TTC549 (cell line): ENCODE results near the gene BARHL2.
A peak's percentile ranks its signal among the peaks of the same experiment; 100 is the strongest.

ENCODE experiments used
- FAIRE-seq: peaks from 2 replicates; lab custom pipeline; 2012; peaks lifted over from hg19 to GRCh38; lab: Jason Lieb, UNC

BARHL2 gene

DNA sequence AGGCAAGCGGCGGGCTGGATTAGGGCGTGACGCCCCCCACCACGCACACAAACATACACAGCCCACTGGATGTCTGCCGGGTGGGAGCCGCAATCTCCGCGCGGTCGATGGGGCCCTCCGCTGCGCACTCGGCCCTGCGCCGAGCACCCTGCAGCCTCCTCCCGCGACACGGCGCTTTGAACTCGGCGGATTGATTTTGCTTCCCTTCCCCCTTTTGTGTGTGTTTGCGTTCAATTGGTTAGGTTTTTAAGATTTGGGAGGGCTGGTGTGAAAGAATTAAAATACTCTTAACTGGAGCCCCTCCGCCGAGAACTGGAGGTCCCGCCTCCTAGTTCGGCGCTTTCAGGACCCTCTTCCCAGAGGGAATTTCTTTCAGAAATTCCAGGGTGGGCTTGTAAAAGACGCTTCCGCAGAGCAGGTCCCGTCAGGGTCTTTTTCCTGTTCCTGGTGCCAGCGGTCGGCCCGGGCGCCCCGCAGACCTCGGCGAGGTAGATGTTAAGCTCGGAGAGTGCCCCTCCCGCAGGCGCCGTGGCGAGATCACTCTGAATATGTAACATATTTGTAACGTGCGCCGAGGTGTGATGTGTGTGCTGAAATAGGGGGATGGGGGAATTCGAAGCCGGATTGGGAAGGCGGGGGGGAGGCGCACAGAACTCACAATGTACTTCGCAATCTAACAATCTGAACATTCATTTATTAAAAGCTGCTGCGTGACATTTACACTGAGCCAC lies 8.0 kb upstream of the BARHL2 start:
- FAIRE-seq = no peak

DNA sequence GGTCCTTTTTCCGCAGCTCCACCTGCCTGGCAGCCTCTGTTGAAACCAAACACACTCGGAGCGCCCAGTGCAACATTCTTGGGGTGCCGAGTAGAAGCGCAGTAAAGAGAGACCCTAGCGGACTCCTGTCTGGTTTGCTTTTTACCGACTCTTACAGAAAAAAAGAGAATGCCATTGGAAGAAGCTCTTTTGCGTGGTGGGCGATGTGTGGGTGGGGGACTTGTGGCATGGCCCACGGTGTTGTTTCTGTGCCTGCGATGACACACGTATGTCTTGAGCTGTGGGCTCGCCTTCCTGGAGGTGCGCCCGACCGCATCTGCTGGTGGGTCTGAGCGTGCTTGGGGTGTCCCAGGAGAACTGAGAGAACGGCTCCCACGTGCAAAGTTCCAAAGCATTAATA lies 7.3 kb upstream of the BARHL2 start:
- FAIRE-seq = no peak

DNA sequence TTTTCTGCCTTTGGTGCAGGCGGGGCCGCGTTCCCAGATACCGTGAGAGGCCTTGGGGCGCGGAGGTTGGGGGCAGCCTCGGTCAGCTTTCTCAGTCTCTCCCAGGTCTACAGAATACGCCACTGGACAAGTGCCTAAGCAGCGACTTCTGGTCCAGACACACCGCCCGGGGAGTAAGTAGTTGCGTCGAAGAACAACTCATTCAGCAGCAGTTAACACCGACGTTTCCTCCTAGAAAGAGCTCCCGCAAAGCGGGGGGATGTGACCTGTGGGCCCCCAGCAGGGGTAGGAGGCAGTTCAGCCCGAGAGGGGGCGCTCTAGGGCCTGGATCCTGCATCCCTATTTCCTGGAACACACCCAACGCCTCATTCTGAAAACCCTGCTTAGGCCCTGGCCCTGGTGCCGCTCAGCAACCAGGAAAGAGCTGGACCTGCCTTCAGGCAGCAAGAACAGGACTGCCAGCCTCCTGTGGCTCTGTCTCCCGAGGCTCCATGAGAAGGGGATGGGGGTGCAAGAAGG lies 6.5 kb upstream of the BARHL2 start:
- no peak for FAIRE-seq

DNA sequence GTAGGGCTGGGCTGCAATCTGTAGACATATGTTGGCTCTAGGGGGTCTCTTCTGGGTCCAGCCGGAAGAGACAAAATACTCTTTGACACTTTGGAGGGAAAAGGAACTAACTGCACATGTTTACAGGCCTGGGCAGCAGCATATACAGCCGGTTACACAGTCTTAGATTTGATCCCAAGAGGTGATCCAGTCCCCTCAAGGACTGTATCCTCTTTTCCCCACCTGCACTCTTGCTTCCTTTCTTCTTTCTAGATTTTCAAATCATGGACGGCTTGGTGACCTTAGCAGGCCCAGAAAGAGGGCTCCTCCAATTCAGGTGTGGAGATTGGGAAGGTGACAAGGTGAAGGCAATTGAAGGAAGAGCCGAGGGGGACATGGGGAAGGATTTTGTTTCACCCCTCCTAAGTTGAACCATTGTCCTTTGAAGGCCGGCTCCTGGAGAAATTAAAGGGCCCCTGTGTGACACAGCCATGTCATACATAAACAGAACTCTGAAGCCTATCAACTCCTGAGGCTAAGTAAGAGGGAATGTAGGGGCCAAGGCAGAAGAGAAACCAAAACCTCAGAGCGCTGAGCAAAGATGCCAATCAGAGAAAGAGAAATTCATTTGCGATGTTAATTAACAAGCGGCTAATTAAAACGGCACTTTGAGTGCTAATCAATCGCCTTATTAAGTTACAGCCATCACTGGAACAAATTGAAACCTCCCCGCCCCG lies 5.9 kb upstream of the BARHL2 start:
- FAIRE-seq = no peak

DNA sequence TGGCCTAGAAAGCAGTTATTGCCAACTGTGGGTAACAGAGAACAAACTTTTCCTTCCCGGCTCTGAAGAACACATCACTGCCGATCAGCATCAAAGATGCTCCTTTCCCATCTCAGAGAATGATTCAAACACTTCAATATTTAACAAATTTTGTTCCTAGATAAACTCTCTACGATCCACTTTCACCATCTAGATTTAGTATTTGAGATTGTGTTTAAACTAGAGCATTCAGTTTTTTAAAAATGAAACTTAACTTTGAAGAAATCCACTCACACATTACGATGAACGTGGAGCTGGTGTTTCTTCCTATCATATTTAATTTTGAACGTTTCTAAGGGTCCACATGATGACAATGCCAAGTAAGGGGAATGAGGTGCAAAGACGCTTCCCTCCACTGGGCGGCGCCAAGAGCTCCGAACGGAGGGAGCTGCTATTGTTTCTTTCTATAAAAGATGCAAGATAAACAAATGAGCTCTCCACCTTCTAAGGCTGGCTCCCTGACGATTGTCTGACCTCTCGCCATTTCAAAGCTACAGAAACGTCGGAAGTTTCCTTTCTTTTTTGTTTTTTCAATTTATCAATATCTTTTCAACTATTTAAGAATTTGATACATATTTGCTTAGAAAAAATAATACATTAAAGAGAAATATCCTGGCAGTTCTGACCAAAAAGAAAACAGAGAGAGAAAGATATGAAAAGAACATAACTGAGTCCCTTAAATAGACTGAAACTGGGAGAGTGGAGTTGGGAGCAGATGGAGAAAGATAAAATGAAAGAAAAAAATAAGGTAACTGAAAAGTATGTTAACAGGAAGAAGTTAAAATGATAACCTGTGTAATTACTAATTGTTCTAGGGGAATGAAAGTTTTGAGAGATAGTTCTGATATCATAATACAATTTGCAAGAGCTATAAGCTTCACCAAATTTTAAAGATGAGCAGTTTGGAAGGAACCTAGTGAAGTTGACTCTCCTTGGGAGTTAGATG lies 4.4 kb upstream of the BARHL2 start:
- peak; percentile 52 for FAIRE-seq

DNA sequence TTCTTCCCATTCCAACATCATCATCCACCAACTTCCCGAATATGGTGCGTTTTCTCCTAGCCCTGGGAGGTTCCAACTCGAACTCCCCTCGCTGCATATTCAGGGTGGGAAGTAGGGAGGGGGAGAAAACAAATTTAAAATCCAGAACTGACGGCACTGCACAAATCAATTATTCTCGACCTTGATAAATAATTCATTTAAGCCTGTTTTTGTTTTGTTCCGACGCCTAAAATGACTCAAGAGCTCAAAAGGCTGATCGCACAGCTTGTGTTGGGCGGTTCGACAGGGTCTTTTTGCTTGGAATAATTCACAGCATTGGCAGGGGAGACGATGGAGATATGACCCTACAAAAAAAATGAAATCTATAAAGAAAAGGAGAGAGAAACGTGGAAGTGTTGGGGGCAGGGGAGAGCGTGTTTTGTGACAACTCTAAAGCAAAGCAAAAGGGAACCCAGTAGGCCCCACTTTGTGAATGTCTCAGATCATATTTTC lies 3.1 kb upstream of the BARHL2 start:
- FAIRE-seq = no peak

DNA sequence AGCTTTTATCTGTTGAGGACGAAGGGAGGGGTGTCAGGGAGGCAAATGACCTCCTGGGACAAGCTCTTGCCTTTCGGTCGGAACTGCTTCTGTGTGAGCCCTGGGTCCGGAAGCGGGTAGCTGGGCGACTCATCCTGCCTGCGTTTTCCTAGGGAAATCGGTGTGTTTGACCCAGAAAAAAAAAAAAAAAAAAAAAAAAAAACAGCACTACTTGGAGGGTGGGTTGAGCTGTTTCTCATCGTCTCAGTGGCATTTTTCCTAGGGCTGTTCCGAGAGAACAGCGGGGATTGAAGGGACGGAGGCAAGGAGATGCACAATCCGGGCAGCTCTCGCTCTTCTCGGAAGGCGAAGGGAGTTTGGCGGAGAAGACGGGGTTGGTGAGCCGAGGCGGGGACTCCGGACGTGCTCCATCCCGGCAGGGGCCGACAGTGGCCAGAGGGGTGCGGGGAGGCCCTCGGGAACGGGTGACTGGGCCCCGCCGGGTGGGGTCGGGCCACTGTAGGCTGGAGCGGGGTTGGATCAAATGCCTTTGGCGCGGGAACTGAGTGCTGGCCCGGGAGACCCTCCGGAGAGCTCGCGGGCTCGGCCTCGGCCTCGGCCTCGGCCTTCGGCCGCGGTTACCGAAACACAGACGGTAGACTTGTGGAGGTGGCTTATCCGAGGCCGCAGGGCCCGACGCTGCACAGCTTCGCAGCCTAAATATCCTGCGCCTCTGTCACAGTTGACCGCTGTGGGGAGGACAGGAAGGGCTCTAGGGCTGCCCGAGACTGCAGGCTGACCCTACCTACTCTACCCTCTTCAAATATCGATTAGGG lies 2.4 kb upstream of the BARHL2 start:
- no peak for FAIRE-seq

DNA sequence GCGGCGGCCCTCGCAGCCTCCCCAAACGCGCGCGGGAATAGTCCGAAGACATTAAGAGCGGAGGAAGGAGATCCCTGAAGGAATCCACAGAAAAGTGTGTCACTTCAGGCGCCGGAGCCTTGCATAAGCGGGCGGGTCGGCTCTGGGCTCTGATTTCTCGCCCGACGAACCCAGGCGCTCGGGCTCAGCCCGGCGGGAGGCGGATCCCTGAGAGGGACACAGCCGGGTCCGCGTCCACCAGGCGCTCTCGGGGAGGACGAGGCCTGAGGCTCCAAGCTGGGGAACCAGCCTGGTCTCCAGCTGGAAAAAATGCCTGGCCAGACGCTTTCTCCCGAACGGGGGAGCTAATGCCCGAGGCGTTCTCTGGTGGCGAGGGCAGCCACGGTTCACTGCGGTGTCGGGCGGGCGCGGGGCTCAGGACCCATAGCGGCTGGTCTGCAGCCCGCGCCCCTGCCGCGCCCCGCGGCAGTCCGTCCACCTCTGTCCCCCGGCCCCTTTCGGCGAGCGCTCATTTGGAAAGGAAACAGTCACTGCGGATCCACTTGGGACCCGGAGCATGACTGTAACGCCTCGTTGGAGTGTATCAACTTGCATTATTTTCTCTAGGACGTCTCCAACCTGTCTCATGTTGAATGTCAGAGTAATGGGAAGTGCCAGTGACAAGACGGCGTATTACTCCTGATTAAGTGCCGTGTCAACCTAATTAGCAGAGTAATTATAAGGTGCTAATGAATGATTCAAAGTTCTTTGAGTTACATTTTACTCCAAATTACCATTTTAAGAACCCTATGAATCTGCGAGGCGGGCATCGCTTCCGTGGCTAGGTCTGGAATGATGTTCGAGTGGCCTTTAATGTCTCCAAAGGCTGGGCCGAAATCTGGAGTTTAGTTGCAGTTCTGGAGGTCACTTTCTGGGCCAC lies 1.6 kb upstream of the BARHL2 start:
- no peak for FAIRE-seq

DNA sequence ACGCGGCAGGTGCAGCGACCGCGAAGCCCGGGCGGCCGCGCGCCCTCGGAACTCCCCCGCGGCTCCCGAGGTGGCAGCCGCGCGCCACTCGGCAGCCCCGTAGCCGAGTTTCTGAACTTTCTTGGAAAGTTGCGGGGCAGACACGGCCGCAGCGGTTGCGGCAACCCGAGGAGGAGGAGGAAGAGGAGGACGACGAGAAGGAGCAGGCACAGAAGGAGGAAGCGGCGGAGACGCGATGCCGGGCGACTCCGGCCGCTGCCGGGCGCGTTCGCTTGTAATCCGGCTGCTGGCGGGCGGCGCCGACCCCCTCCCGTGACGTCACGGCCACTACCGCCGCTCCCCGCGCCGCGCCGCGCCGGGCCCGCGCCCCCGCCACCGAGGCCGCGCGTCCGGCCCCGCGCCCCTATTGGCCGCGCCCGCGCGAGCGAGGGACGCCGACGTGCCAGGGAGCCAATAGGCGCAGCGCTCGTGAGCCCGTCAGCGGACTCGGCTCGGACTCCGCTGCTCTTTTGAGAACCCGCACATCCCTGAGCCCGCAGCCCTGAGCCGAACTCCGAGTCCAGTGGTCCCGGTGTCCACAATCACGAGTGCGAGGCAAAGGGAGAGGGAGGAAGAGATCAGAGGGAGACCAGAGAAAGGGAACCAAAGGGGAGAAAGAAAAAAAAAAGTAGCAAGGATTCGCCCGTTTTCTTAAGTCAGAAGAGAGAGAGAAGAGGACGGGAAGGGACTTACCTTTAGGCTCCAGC lies 736 bp upstream of the BARHL2 start:
- FAIRE-seq = no peak

DNA sequence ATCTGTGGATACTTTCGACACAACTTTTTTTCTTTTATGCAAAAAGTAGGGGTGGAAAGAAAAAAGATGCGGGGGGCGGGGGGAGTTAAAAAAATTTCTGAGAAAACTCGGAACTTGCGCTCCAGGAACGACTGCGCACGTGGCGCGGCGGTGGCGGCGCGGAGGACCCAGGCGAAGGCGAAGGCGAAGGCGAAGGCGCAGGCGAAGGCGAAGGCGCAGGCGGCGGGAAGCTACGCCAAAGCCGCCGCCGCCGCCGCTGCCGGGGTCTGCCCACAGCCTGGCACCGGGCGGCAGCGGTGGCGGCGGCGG lies 208 bp upstream of the BARHL2 start:
- FAIRE-seq = no peak

DNA sequence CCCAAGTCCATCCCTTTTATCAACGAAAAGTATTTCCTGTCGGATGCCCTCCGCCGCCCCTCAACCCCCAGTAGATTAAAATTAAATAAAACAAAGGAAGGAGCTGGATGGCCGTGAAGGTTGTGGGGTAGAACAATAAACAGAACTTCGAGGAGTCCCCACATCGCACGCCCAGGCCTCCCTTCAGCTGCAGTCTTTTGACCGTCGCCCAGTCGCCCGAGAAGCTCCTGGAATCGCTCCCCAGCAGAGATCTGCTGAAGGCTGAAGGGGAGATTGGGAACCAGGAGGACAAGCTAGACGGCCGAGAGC lies 905 bp downstream of the BARHL2 start:
- no peak for FAIRE-seq

DNA sequence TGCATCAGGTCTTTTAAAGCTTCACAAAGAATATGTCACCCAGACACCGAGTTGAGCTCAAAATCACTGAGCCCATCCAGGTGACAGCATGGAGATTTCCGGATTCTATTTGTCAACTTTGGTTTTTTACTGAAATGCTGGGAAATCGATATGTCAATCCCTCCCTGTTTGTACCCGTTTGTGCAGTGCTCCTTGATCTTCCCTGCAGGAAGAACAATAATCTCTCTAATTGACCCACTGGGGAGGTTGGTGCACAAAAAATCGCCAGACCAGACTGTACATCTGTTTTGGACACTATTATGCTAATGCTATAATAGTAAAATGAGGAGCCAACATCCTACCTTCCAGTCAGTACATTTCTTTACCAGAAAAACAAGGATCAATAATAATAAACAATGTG lies 1.8 kb downstream of the BARHL2 start:
- FAIRE-seq = no peak

DNA sequence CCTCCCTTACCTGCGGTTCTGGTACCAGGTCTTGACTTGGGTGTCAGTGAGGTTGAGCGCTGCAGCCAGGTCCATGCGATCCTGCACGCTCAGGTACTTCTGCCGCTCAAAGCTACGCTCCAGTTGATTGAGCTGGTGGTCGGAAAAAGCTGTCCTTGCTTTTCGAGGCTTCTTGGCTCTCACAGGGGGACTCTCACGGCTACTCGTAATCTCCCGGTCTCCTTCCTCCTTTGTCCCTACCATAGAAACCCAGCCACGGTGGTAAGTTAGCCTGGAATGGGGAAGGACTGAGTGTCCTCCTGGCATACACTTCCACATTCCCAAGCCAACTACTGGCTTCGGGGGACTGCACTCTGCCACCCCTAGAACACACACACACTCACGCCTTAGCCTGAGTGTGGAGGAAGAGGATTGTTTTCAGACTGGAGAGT lies 2.6 kb downstream of the BARHL2 start:
- no peak for FAIRE-seq

DNA sequence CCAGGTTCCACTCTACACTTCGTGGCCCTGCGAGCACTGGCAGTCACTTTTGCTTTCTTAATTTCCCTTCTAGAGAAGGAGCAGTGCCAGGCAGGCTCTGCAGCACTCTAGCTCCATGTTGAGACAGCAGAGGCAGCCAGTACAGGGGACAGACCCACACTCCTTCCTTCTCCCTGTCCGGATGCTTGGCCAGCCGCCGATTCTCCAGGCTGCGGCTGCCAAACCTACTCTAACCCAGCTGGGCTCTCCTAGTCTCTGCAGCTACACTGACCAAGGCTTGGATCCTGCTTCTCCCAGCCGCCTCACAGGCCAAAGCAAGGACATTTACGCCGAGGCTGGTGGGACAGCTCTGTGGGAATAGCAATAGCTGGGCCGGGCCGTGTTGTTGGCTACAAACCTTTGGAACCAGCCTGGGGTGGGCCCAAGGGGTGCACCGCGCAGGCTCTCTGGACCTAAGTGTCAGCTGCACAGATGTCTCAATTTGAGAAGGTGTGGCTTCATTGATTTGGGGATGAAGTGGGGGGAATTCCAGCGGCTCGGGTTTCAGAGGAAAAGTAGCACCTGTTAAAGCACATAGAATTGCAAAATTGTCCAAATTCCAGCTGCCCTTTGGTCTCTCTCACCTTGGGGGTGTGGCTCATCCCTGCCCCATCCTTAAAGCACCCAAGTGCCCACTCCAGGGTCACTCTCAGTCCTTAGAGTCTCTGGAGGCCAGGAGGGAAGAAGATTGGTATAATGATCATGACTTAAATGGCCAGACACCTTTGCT lies 3.2 kb downstream of the BARHL2 start:
- FAIRE-seq = no peak

DNA sequence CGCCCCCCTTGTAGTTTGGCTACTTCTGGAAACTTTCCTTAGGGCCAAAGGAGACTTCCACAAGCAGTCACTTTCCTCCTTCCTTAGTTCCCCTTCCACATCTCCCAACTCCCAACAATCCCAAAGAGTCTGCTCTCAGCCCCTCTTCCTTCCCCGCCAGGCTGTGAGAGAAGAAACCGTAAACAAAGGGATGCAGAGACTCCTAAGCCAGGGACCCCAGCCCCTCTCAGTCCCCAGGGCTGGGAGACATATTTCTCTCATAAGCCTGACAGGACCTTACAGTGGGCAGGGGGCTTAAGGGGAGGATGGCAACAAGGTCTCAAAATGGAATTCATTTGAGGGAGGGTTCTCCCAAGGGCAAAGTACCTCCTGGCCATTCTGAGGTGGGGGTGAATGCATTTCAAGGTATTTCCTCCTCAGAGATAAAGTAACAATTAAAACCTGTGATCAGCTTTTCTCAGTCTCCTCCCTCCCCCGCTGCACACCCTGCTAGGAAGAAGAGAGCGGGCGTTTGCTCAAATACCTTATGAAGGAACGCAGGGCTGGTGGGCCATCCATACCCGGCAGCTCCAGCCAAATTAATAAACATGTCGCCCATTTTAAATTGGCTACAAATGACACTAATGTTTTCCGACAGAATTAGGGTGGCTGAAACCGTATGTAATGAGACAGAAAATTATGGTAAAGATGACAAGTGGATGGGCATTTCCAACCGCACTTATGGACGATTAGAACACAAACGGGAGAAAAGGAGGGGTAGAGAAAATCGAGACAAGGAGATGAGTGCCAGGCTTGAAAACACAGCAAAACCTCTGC lies 4.0 kb downstream of the BARHL2 start:
- FAIRE-seq = no peak

DNA sequence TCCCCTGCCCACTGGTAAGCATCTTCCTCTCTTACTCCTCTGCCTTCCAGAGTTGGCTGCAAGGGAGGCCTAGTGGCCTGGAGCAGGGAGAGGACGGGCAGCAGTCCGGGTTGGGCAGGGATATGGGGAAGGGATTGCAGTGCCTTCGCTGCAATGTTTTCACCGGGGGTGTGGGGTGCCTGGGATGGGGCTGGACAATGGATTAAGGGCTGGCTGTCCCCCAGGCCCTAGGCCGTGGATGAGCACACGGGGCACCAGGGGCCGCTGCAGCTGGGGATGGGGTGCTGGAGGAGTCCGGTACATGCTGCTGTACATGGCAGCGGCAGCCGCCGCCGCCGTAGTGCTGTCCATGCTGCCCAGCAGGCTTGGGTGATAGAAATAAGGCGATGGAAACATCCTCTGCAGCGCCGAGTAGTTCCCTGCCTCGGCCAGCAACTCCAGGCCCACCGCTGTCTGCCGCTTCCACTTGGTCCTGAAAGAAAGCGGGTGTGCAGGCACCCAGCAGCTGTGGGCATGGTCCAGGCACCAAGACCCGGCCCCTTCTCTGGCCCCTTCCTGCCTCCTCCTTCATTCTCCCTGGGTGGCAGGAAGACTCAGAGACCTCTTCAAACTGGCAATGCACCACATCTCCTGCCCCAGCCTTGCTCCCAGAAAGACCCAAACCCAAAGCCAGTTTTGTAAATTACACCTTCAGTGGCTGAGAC lies 4.8 kb downstream of the BARHL2 start:
- no peak for FAIRE-seq

DNA sequence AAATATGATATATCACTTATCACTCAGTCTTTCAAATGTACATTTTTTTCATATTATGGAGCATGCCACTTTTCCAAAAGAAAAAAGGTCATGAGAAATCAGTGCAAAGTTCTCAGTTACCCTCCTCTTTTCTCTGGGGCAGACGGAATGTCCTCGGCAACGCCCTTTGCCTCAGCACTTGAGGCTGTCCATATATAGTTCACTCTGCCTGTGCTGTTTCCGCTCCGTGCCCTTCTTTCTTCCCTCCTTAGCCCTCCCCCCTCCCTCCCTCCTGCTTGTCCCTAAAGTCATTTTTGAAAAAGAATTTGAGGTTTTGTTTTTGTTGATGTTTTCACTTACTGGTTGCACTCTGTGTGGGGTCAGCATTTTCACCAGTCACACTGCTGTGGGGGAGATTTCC lies 5.4 kb downstream of the BARHL2 start:
- no peak for FAIRE-seq
